WTC11 (cell line): ENCODE data around the gene GSC2. TPM values are rescaled to one million over a fixed set of nuclear protein-coding genes. Genes with fewer than 3 reads are reported as not detected.
A peak's percentile ranks its signal among the peaks of the same experiment; 100 is the strongest.

Experiments
- ATAC-seq: fragments of 200-7000 bp; cut with Tn5 transposase; 2 replicates; pipeline ENCODE4 v1.10.0; 2021; ENCODE audit warnings: mild to moderate bottlenecking, moderate library complexity
- Bru-seq: library from RNA; stranded (reverse); fragments of 400-500 nt; gene quantifications from one replicate; lab custom pipeline; 2021; lab: Mats Ljungman, UMichigan
- CTCF ChIA-PET: fragments of 300-600 bp; sonication (Branson Sonifier 250); formaldehyde crosslinking; loops from one replicate; lab custom pipeline; 2021; ENCODE audit warnings: antibody characterized with exemption; lab: Charles Lee
- POLR2A ChIA-PET: fragments of 350-600 bp; sonication (Branson Sonifier 250); formaldehyde crosslinking; loops from one replicate; lab custom pipeline; 2021; ENCODE audit warnings: antibody characterized with exemption; lab: Charles Lee
- DNase-seq: peaks from one replicate; pipeline ENCODE4 v3.0.0; 2021; ENCODE audit warnings: low spot score
- H3K27ac Mint-ChIP-seq: 2 replicates; pipeline ENCODE4 v1.8.0; 2021; ENCODE audit warnings: mixed read lengths
- H3K27me3 Mint-ChIP-seq: 2 replicates; pipeline ENCODE4 v1.8.0; 2021; ENCODE audit warnings: low read depth, mild to moderate bottlenecking, moderate library complexity, mixed read lengths
- H3K36me3 Mint-ChIP-seq: 2 replicates; pipeline ENCODE4 v1.8.0; 2021; ENCODE audit warnings: mixed read lengths
- H3K4me1 Mint-ChIP-seq: 2 replicates; pipeline ENCODE4 v1.8.0; 2022; ENCODE audit warnings: mixed read lengths
- H3K4me3 Mint-ChIP-seq: 2 replicates; pipeline ENCODE4 v1.8.0; 2021; ENCODE audit warnings: mild to moderate bottlenecking, moderate library complexity, mixed read lengths
- H3K9me3 Mint-ChIP-seq: 2 replicates; pipeline ENCODE4 v1.8.0; 2021; ENCODE audit warnings: mixed read lengths
- FOXJ3 ChIP-seq: sonication (generic); formaldehyde crosslinking; IDR thresholded peaks from 2 replicates; pipeline ENCODE4 v1.9.0; 2021; ENCODE audit warnings: missing genetic modification reagents, mild to moderate bottlenecking, borderline replicate concordance
- GTF2I ChIP-seq: fragments of 250-450 bp; sonication (Bioruptor Pico); conservative IDR thresholded peaks from 2 replicates; pipeline ENCODE4 v1.4.0; 2021; ENCODE audit warnings: mild to moderate bottlenecking
- JAZF1 ChIP-seq: fragments of 250-450 bp; sonication (Bioruptor Pico); IDR thresholded peaks from 2 replicates; pipeline ENCODE4 v1.9.0; 2021; ENCODE audit warnings: moderate library complexity, mild to moderate bottlenecking, inconsistent platforms
- NR2C2 ChIP-seq: sonication (generic); formaldehyde crosslinking; IDR thresholded peaks from 2 replicates; pipeline ENCODE4 v1.8.0; 2022; ENCODE audit warnings: mild to moderate bottlenecking, missing genetic modification reagents
- OVOL2 ChIP-seq: fragments of 250-450 bp; sonication (Bioruptor Pico); IDR thresholded peaks from 2 replicates; pipeline ENCODE4 v1.9.0; 2021; ENCODE audit warnings: mild to moderate bottlenecking, borderline replicate concordance
- SP1 ChIP-seq: sonication (generic); formaldehyde crosslinking; conservative IDR thresholded peaks from 2 replicates; pipeline ENCODE4 v1.8.1; 2022; ENCODE audit warnings: missing genetic modification reagents
- TEAD1 ChIP-seq: sonication (generic); formaldehyde crosslinking; IDR thresholded peaks from 2 replicates; pipeline ENCODE4 v1.8.0; 2022; ENCODE audit warnings: mild to moderate bottlenecking, missing genetic modification reagents
- ZBTB21 ChIP-seq: sonication (generic); formaldehyde crosslinking; IDR thresholded peaks from 2 replicates; pipeline ENCODE4 v1.8.1; 2023; ENCODE audit warnings: mild to moderate bottlenecking, missing genetic modification reagents, borderline replicate concordance
- ZNF232 ChIP-seq: sonication (generic); formaldehyde crosslinking; IDR thresholded peaks from 2 replicates; pipeline ENCODE4 v1.8.0; 2022; ENCODE audit warnings: mild to moderate bottlenecking, missing genetic modification reagents
- ZNF317 ChIP-seq: sonication (generic); formaldehyde crosslinking; IDR thresholded peaks from 2 replicates; pipeline ENCODE4 v1.8.1; 2023; ENCODE audit warnings: low read depth, mild to moderate bottlenecking, moderate library complexity, missing genetic modification reagents, borderline replicate concordance
- ZNF396 ChIP-seq: fragments of 250-450 bp; sonication (Bioruptor Pico); IDR thresholded peaks from 2 replicates; pipeline ENCODE4 v1.8.0; 2021; ENCODE audit warnings: mild to moderate bottlenecking, moderate library complexity, borderline replicate concordance
- ZNF671 ChIP-seq: fragments of 250-450 bp; sonication (Bioruptor Pico); IDR thresholded peaks from 2 replicates; pipeline ENCODE4 v1.8.0; 2021; ENCODE audit warnings: mild to moderate bottlenecking
- long read RNA-seq, 3 experiments: library from RNA in 1 of 3; library from capped mRNA in 1 of 3; library from polyadenylated mRNA in 1 of 3; unstranded in 2 of 3; stranded (forward) in 1 of 3; transcript quantifications; one replicate each; pipeline ENCODE4 v2.0.0, GENCODE V29; 2021
- total RNA-seq: library from RNA; stranded (reverse); gene quantifications from 3 replicates; pipeline ENCODE4 v1.2.3, GENCODE V29; 2021
- TF ChIP-seq, protein P1 (sequence below): sonication (generic); formaldehyde crosslinking; IDR thresholded peaks from 2 replicates; pipeline ENCODE4 v1.8.0; 2022; ENCODE audit warnings: mild to moderate bottlenecking, missing genetic modification reagents
- TF ChIP-seq, protein P2 (sequence below): sonication (generic); formaldehyde crosslinking; IDR thresholded peaks from 2 replicates; pipeline ENCODE4 v1.8.1; 2023; ENCODE audit warnings: mild to moderate bottlenecking, missing genetic modification reagents, borderline replicate concordance
- TF ChIP-seq, protein P3 (sequence below): sonication (generic); formaldehyde crosslinking; IDR thresholded peaks from 2 replicates; pipeline ENCODE4 v1.8.1; 2022; ENCODE audit warnings: mild to moderate bottlenecking, moderate library complexity, missing genetic modification reagents
- TF ChIP-seq, protein P4 (sequence below): sonication (generic); formaldehyde crosslinking; IDR thresholded peaks from 2 replicates; pipeline ENCODE4 v1.8.1; 2022; ENCODE audit warnings: low read depth, missing genetic modification reagents, borderline replicate concordance
- TF ChIP-seq, protein P5 (sequence below): fragments of 250-450 bp; sonication (Bioruptor Pico); IDR thresholded peaks from 2 replicates; pipeline ENCODE4 v1.9.0; 2021; ENCODE audit warnings: mild to moderate bottlenecking
- TF ChIP-seq, protein P6 (sequence below): sonication (generic); formaldehyde crosslinking; IDR thresholded peaks from 2 replicates; pipeline ENCODE4 v1.8.1; 2023; ENCODE audit warnings: mild to moderate bottlenecking, moderate library complexity, missing genetic modification reagents
- TF ChIP-seq, protein P7 (sequence below): sonication (generic); formaldehyde crosslinking; IDR thresholded peaks from 2 replicates; pipeline ENCODE4 v1.8.0; 2022; ENCODE audit warnings: mild to moderate bottlenecking, missing genetic modification reagents

The GSC2 gene, protein sequence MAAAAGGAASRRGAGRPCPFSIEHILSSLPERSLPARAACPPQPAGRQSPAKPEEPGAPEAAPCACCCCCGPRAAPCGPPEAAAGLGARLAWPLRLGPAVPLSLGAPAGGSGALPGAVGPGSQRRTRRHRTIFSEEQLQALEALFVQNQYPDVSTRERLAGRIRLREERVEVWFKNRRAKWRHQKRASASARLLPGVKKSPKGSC
- total RNA-seq, result 0.44 to 0.68 TPM in 2 of 3 replicates, not detected in the other
- Bru-seq, nascent RNA, result not detected
- long read RNA-seq, experiment 1, result 0 reads
- long read RNA-seq, experiment 2, result 0 reads
- long read RNA-seq, experiment 3, result 0 reads

DNA sequence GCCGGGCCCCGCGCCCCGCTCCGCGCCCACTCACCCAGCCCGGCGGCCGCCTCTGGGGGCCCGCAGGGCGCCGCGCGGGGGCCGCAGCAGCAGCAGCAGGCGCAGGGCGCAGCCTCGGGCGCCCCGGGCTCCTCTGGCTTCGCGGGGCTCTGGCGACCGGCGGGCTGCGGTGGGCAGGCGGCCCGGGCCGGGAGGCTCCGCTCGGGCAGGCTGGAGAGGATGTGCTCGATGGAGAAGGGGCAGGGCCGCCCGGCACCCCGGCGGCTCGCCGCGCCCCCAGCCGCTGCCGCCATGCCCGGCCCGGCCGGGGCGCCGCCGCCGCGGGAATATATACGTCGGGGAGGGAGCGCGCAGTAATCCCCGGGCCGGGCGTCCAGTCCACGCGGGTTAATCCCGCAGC lies at the start of gene GSC2:
Gene GSC2, minus strand, starts transcription at position 302 of the 400 bp plus-strand sequence. Its CDS starts 9 bp downstream, at position 293.
- 0 out of 2 replicates have a peak, but pooled peaks cover 4% of the 10 kb centered on the region for H3K9me3 Mint-ChIP-seq
- ChIA-PET POLR2A (no interaction called here), CTCF (interaction anchor here (0.6 to 3.4 kb wide), 3 partner anchors 28 to 65 kb away, joined by 4 to 11 read pairs (median 4); partner anchors contain the start of gene DGCR2)
- H3K4me1 Mint-ChIP-seq, result peaks cover 16% of the 10 kb centered on the region
- H3K27ac Mint-ChIP-seq, result no peak within 1 kb of the TSS
- TF ChIP-seq GTF2I (CRISPR knock-in tag) (no peak), ZNF232 (CRISPR knock-in tag) (no peak), NR2C2 (CRISPR knock-in tag) (no peak), ZNF396 (CRISPR knock-in tag) (no peak), ZNF317 (CRISPR knock-in tag) (no peak), OVOL2 (CRISPR knock-in tag) (no peak), ZNF671 (no peak), ZBTB21 (CRISPR knock-in tag) (no peak), FOXJ3 (no peak)
- TF ChIP-seq, protein P1, sequence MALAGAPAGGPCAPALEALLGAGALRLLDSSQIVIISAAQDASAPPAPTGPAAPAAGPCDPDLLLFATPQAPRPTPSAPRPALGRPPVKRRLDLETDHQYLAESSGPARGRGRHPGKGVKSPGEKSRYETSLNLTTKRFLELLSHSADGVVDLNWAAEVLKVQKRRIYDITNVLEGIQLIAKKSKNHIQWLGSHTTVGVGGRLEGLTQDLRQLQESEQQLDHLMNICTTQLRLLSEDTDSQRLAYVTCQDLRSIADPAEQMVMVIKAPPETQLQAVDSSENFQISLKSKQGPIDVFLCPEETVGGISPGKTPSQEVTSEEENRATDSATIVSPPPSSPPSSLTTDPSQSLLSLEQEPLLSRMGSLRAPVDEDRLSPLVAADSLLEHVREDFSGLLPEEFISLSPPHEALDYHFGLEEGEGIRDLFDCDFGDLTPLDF (CRISPR knock-in tag), result no peak
- TF ChIP-seq, protein P2, sequence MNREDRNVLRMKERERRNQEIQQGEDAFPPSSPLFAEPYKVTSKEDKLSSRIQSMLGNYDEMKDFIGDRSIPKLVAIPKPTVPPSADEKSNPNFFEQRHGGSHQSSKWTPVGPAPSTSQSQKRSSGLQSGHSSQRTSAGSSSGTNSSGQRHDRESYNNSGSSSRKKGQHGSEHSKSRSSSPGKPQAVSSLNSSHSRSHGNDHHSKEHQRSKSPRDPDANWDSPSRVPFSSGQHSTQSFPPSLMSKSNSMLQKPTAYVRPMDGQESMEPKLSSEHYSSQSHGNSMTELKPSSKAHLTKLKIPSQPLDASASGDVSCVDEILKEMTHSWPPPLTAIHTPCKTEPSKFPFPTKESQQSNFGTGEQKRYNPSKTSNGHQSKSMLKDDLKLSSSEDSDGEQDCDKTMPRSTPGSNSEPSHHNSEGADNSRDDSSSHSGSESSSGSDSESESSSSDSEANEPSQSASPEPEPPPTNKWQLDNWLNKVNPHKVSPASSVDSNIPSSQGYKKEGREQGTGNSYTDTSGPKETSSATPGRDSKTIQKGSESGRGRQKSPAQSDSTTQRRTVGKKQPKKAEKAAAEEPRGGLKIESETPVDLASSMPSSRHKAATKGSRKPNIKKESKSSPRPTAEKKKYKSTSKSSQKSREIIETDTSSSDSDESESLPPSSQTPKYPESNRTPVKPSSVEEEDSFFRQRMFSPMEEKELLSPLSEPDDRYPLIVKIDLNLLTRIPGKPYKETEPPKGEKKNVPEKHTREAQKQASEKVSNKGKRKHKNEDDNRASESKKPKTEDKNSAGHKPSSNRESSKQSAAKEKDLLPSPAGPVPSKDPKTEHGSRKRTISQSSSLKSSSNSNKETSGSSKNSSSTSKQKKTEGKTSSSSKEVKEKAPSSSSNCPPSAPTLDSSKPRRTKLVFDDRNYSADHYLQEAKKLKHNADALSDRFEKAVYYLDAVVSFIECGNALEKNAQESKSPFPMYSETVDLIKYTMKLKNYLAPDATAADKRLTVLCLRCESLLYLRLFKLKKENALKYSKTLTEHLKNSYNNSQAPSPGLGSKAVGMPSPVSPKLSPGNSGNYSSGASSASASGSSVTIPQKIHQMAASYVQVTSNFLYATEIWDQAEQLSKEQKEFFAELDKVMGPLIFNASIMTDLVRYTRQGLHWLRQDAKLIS (CRISPR knock-in tag), result no peak
- TF ChIP-seq, protein P3, sequence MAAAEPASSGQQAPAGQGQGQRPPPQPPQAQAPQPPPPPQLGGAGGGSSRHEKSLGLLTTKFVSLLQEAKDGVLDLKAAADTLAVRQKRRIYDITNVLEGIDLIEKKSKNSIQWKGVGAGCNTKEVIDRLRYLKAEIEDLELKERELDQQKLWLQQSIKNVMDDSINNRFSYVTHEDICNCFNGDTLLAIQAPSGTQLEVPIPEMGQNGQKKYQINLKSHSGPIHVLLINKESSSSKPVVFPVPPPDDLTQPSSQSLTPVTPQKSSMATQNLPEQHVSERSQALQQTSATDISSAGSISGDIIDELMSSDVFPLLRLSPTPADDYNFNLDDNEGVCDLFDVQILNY (CRISPR knock-in tag), result no peak
- peak within 1 kb of the TSS; percentile 72 for H3K4me3 Mint-ChIP-seq
- DNase-seq, result no peak
- peak; percentile 23 for ATAC-seq
- H3K27me3 Mint-ChIP-seq, result peaks cover 79% of the 10 kb centered on the region
- peaks cover 4% of the 10 kb centered on the region; the same call in 1 of the 2 replicates for H3K36me3 Mint-ChIP-seq

DNA sequence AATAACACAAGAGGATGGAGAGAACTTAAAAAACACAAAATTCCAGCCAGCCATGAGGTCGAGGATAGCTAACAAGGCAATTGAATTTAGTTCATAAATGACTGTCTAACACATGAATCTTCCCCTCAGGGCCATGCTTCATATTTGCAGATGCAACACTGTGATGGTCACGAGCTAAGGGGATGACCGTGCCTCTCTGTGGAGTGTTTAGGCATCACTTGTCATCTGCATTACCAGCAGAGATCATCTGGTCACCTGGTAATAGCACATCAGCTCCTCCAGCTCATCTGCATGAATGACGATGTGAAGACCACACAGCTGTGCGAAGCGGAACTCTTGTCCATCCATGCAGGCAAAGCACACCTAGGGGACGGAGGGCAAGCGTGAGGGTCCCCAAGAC lies 49.4 kb upstream of the GSC2 start:
- peaks cover 28% of the 10 kb centered on the region for H3K36me3 Mint-ChIP-seq
- CTCF ChIA-PET, result interaction anchor here (1.2 kb wide), 1 partner anchor 21 kb away, joined by 4 read pairs; the partner anchor contains the start of gene SLC25A1
- no peaks in the 10 kb centered on the region for H3K27me3 Mint-ChIP-seq

More for the DNA sequence above, 49.4 kb upstream of the GSC2 start:
- TF ChIP-seq TEAD1 (CRISPR knock-in tag) (no peak), SP1 (CRISPR knock-in tag) (no peak), ZNF396 (CRISPR knock-in tag) (no peak), JAZF1 (no peak), ZNF317 (CRISPR knock-in tag) (no peak)
- TF ChIP-seq, protein P4, sequence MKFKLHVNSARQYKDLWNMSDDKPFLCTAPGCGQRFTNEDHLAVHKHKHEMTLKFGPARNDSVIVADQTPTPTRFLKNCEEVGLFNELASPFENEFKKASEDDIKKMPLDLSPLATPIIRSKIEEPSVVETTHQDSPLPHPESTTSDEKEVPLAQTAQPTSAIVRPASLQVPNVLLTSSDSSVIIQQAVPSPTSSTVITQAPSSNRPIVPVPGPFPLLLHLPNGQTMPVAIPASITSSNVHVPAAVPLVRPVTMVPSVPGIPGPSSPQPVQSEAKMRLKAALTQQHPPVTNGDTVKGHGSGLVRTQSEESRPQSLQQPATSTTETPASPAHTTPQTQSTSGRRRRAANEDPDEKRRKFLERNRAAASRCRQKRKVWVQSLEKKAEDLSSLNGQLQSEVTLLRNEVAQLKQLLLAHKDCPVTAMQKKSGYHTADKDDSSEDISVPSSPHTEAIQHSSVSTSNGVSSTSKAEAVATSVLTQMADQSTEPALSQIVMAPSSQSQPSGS (CRISPR knock-in tag), result no peak
- TF ChIP-seq, protein P5, sequence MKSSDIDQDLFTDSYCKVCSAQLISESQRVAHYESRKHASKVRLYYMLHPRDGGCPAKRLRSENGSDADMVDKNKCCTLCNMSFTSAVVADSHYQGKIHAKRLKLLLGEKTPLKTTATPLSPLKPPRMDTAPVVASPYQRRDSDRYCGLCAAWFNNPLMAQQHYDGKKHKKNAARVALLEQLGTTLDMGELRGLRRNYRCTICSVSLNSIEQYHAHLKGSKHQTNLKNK, result no peak
- TF ChIP-seq, protein P6, sequence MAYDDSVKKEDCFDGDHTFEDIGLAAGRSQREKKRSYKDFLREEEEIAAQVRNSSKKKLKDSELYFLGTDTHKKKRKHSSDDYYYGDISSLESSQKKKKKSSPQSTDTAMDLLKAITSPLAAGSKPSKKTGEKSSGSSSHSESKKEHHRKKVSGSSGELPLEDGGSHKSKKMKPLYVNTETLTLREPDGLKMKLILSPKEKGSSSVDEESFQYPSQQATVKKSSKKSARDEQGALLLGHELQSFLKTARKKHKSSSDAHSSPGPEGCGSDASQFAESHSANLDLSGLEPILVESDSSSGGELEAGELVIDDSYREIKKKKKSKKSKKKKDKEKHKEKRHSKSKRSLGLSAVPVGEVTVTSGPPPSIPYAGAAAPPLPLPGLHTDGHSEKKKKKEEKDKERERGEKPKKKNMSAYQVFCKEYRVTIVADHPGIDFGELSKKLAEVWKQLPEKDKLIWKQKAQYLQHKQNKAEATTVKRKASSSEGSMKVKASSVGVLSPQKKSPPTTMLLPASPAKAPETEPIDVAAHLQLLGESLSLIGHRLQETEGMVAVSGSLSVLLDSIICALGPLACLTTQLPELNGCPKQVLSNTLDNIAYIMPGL, result no peak
- TF ChIP-seq, protein P7, sequence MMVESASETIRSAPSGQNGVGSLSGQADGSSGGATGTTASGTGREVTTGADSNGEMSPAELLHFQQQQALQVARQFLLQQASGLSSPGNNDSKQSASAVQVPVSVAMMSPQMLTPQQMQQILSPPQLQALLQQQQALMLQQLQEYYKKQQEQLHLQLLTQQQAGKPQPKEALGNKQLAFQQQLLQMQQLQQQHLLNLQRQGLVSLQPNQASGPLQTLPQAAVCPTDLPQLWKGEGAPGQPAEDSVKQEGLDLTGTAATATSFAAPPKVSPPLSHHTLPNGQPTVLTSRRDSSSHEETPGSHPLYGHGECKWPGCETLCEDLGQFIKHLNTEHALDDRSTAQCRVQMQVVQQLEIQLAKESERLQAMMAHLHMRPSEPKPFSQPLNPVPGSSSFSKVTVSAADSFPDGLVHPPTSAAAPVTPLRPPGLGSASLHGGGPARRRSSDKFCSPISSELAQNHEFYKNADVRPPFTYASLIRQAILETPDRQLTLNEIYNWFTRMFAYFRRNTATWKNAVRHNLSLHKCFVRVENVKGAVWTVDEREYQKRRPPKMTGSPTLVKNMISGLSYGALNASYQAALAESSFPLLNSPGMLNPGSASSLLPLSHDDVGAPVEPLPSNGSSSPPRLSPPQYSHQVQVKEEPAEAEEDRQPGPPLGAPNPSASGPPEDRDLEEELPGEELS (CRISPR knock-in tag), result no peak
- peaks cover 5% of the 10 kb centered on the region for H3K9me3 Mint-ChIP-seq
- no peaks in the 10 kb centered on the region for H3K4me1 Mint-ChIP-seq
- DNase-seq, result no peak
- ATAC-seq, result no peak
- POLR2A ChIA-PET, result no interaction called here
- no peak overlapping the region for H3K4me3 Mint-ChIP-seq
- no peak overlapping the region for H3K27ac Mint-ChIP-seq
